MCF 10A (cell line): ENCODE data around the gene TEAD1. TPM values are rescaled to one million over a fixed set of nuclear protein-coding genes. Genes with fewer than 3 reads are reported as not detected.

Experiments
- BruUV-seq: library from RNA; stranded (reverse); fragments of 400-500 nt; replicated peaks from 2 replicates; lab custom pipeline; 2021; lab: Mats Ljungman, UMichigan
- CTCF ChIA-PET: fragments of 300-600 bp; sonication (Branson Sonifier 250); formaldehyde crosslinking; extraction: SDS; loops from one replicate; lab custom pipeline; 2021; ENCODE audit warnings: antibody characterized with exemption, inconsistent platforms; lab: Yijun Ruan, JAX
- POLR2A ChIA-PET: fragments of 300-600, 350-650 bp; sonication (Branson Sonifier 250); formaldehyde crosslinking; extraction: SDS; loops from one replicate; lab custom pipeline; 2020; ENCODE audit warnings: antibody characterized with exemption, inconsistent platforms; lab: Yijun Ruan, JAX
- DNase-seq: peaks from one replicate; pipeline ENCODE4 v3.0.0-alpha.2; 2018; ENCODE audit not compliant: unreplicated experiment
- H3K27ac Mint-ChIP-seq: one replicate; pipeline ENCODE4 v1.8.0; 2022; ENCODE audit warnings: mild to moderate bottlenecking, low read depth, mixed read lengths; ENCODE audit not compliant: unreplicated experiment
- H3K27me3 Mint-ChIP-seq: one replicate; pipeline ENCODE4 v1.8.0; 2022; ENCODE audit warnings: mixed read lengths; ENCODE audit not compliant: insufficient read depth, unreplicated experiment
- H3K36me3 Mint-ChIP-seq: one replicate; pipeline ENCODE4 v1.8.0; 2022; ENCODE audit warnings: mild to moderate bottlenecking, moderate library complexity, mixed read lengths; ENCODE audit not compliant: insufficient read depth, unreplicated experiment
- H3K4me1 Mint-ChIP-seq: one replicate; pipeline ENCODE4 v1.8.0; 2022; ENCODE audit warnings: mixed read lengths; ENCODE audit not compliant: insufficient read depth, unreplicated experiment
- H3K4me3 Mint-ChIP-seq: one replicate; pipeline ENCODE4 v1.8.0; 2022; ENCODE audit warnings: mild to moderate bottlenecking, moderate library complexity, mixed read lengths; ENCODE audit not compliant: unreplicated experiment
- H3K9me3 Mint-ChIP-seq: one replicate; pipeline ENCODE4 v1.8.0; 2022; ENCODE audit warnings: mixed read lengths; ENCODE audit not compliant: unreplicated experiment
- intact Hi-C: fragments of 100-400 bp; cut with micrococcal nuclease; formaldehyde crosslinking; loops from 2 replicates; pipeline ENCODE4 v1.14.1; 2022
- total RNA-seq: library from RNA; stranded (reverse); gene quantifications from 2 replicates; pipeline ENCODE4 v1.2.3, GENCODE V29; 2022
- TF ChIP-seq, protein P1 (sequence below): fragments of 200-600 bp; IDR thresholded peaks from one replicate; pipeline ENCODE4 v1.8.0; 2022; ENCODE audit warnings: antibody characterized with exemption, mild to moderate bottlenecking; ENCODE audit not compliant: unreplicated experiment

TEAD1 gene
- total RNA-seq, 1 experiment from 2014 or later = 123 TPM

DNA sequence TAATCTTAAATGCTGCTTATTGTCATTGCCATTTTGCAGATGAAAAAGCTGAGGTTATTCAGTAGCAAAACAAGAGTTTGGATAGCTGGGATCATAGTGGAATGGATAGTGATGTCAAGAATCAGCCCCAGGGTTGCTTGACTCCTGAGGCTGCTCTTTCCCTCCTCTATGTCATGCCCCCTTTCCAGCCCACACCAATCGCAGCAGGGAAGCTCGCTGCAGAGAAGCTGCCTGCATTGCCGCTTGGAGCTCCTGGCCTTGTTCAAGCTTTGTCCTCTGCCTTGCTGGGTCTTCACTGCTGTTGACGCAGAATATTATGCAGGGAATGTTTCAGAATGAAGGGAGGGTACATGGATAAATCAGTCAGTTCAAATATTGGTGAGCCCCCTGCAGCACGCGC is 206.1 kb downstream of the TEAD1 start:
- TF ChIP-seq, protein P1, sequence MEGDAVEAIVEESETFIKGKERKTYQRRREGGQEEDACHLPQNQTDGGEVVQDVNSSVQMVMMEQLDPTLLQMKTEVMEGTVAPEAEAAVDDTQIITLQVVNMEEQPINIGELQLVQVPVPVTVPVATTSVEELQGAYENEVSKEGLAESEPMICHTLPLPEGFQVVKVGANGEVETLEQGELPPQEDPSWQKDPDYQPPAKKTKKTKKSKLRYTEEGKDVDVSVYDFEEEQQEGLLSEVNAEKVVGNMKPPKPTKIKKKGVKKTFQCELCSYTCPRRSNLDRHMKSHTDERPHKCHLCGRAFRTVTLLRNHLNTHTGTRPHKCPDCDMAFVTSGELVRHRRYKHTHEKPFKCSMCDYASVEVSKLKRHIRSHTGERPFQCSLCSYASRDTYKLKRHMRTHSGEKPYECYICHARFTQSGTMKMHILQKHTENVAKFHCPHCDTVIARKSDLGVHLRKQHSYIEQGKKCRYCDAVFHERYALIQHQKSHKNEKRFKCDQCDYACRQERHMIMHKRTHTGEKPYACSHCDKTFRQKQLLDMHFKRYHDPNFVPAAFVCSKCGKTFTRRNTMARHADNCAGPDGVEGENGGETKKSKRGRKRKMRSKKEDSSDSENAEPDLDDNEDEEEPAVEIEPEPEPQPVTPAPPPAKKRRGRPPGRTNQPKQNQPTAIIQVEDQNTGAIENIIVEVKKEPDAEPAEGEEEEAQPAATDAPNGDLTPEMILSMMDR = no peak
- DNase-seq = no peak
- ChIA-PET POLR2A (interaction anchor here (0.5 to 1.3 kb wide), 2 partner anchors 10 to 30 kb away, joined by 3 to 4 read pairs; no protein-coding TSS in a partner anchor), CTCF (interaction anchor here (0.6 to 1.3 kb wide), 3 partner anchors 8 to 147 kb away, joined by 3 to 7 read pairs (median 5); no protein-coding TSS in a partner anchor)
- intact Hi-C loops = no loop called here
- H3K4me1 Mint-ChIP-seq = no peaks in the 10 kb centered on the region
- no TSS peak for BruUV-seq
- no peak overlapping the region for H3K4me3 Mint-ChIP-seq
- H3K36me3 Mint-ChIP-seq = peaks cover 72% of the 10 kb centered on the region
- H3K27ac Mint-ChIP-seq = peak overlapping the region; percentile 44
- H3K27me3 Mint-ChIP-seq = no peaks in the 10 kb centered on the region
- H3K9me3 Mint-ChIP-seq = no peaks in the 10 kb centered on the region

DNA sequence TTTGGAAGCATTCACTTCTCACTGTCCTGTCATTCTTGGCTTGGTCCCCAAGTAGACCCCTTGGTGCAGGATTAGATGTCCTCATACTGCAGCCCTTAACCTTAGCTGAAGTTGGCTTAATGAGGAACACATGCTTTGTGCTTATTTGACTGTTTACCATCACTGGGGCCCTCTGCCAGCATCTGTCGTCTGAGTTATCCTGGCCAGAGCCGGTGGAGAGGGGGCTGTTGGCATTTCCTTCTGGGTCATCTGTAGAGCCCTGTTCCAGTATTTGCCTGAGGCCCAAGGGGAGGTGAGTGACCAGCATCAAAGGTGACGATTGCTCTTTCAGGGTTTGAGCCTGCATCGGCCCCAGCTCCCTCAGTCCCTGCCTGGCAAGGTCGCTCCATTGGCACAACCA is 208.4 kb downstream of the TEAD1 start:
- ChIA-PET POLR2A (interaction anchor here (0.6 kb wide), 1 partner anchor 584 kb away, joined by 3 read pairs; no protein-coding TSS in a partner anchor), CTCF (interaction anchor here (0.6 kb wide), 1 partner anchor 70 kb away, joined by 3 read pairs; no protein-coding TSS in a partner anchor)
- H3K4me1 Mint-ChIP-seq = no peaks in the 10 kb centered on the region
- no peak overlapping the region for H3K4me3 Mint-ChIP-seq
- intact Hi-C loops = no loop called here
- TF ChIP-seq, protein P1 = no peak
- BruUV-seq = no TSS peak
- H3K9me3 Mint-ChIP-seq = no peaks in the 10 kb centered on the region
- no peak for DNase-seq
- H3K27ac Mint-ChIP-seq = no peak overlapping the region
- peaks cover 69% of the 10 kb centered on the region for H3K36me3 Mint-ChIP-seq
- no peaks in the 10 kb centered on the region for H3K27me3 Mint-ChIP-seq

DNA sequence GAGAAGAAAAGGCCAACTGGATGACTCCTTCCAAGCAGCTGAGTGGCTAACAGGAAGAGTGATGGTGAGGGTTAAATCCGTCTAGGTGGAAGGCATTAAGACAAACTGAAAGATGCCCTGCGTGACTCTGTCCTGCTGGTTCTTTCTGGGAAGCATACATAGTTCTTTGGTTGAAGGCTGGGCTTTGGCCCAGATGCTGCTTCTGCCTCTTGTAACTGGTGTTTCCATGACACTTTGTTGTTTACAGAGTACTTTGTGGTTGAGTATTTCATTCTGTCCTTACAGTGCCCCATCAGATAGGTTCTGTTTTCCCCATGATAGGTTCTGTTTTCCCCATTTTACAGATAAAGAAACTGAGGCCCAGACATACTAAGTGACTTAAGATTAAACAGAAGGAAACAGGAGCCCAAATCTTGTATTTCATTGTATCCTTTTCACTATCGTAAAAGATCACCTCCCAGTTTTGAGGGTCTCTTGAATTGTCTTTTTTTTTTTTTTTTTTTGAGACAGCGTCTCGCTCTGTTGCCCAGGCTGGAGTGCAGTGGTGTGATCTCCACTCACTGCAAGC is 210.6 kb downstream of the TEAD1 start:
- POLR2A ChIA-PET = interaction anchor here (0.7 to 1.5 kb wide), 2 partner anchors 8 to 78 kb away, joined by 3 to 4 read pairs; no protein-coding TSS in a partner anchor
- intact Hi-C loops = no loop called here
- BruUV-seq = no TSS peak
- TF ChIP-seq, protein P1 = no peak
- H3K9me3 Mint-ChIP-seq = no peaks in the 10 kb centered on the region
- no peak overlapping the region for H3K27ac Mint-ChIP-seq
- peaks cover 12% of the 10 kb centered on the region for H3K4me1 Mint-ChIP-seq
- no peak for DNase-seq
- no peaks in the 10 kb centered on the region for H3K27me3 Mint-ChIP-seq
- CTCF ChIA-PET = interaction anchor here (0.6 to 2.3 kb wide), 3 partner anchors 57 to 807 kb away, joined by 3 to 12 read pairs (median 7); no protein-coding TSS in a partner anchor
- H3K36me3 Mint-ChIP-seq = peaks cover 75% of the 10 kb centered on the region
- no peak overlapping the region for H3K4me3 Mint-ChIP-seq

DNA sequence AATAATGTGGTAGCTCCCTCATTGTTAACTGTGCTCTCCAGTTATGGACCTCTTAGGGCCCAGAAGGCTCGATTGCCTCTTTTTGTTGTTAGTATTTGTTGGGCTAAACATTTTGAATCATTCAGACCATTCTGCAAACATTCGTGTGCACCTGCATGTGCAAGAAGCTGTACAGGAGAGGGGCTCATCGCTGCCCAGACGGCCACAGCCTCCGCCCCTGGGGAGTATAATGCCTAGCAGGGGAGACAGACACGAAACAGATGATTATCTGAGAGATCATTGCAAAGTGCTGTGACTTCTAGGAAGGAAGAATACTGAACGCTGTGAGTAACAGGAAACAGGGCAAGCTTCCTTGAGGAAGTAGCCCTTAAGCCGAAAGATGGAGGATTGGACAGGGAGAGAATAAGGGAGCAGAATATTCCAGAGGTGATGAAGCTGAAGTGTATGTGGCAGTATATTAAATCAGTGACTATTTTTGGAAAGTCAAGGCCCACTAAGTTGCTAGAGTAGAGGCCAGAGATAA is 211.6 kb downstream of the TEAD1 start:
- TF ChIP-seq, protein P1 = no peak
- no peak for DNase-seq
- H3K4me3 Mint-ChIP-seq = no peak overlapping the region

More for the DNA sequence above, 211.6 kb downstream of the TEAD1 start:
- peaks cover 12% of the 10 kb centered on the region for H3K4me1 Mint-ChIP-seq
- no TSS peak for BruUV-seq
- no peaks in the 10 kb centered on the region for H3K27me3 Mint-ChIP-seq
- ChIA-PET POLR2A (interaction anchor here (0.6 to 1.5 kb wide), 3 partner anchors 9 to 79 kb away, joined by 3 to 4 read pairs (median 4); no protein-coding TSS in a partner anchor), CTCF (interaction anchor here (0.6 to 2.3 kb wide), 3 partner anchors 57 to 555 kb away, joined by 3 to 12 read pairs (median 3); no protein-coding TSS in a partner anchor)
- intact Hi-C loops = no loop called here
- peaks cover 66% of the 10 kb centered on the region for H3K36me3 Mint-ChIP-seq
- H3K27ac Mint-ChIP-seq = peak overlapping the region; percentile 33
- no peaks in the 10 kb centered on the region for H3K9me3 Mint-ChIP-seq
